Amniotic stem cell (primary cell): ENCODE results near the gene MSH5.

Experiments used
- DNase-seq: peaks from one replicate; lab custom pipeline; 2025; lab: John Stamatoyannopoulos, UW

The MSH5 gene

DNA sequence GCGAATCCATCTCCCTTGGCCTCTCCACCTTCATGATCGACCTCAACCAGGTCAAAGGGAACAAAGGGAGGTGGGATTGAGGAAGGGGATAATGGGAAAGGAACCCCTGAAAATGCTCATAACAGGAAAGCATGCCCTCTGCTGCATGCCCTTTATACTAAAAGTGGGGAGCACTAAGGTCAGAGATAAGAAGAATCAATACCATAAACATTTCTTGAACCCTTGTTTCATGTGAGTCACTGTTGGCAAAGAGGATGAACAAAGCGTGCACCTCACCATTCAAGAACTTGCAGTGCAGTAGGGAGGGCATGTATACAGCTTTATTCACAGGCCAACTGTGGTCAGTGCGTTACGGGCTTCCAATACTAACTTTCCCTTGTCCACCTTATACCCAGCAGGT, 21.0 kb downstream of the MSH5 start:
- no peak for DNase-seq

DNA sequence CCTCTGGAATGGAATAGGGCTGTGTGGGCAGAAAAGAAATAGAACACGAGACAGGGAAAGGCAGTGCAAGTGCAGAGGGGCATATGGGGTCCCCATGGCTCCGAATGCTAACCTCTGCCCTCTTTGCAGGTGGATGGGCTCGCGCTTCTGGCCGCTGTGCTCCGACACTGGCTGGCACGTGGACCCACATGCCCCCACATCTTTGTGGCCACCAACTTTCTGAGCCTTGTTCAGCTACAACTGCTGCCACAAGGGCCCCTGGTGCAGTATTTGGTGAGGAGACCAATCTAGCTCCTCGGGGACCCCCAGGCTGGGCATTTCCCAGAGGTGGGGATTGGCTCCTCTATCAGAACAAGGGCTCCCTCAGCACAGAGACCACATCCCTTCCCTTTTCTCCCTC, 21.5 kb downstream of the MSH5 start:
- no peak for DNase-seq

DNA sequence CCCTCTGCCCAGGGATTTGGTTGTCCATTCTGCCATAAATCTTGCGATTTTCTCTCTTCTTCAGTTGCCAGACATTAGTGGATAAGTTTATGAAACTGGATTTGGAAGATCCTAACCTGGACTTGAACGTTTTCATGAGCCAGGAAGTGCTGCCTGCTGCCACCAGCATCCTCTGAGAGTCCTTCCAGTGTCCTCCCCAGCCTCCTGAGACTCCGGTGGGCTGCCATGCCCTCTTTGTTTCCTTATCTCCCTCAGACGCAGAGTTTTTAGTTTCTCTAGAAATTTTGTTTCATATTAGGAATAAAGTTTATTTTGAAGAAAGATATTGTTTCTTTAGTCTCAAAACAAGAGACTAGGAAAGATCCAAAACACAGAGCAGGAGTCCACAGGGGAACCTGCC, 22.6 kb downstream of the MSH5 start, which contains the start of gene SAPCD1:
Gene SAPCD1 (plus strand): TSS at position 301 of the 400 bp plus-strand sequence. CDS start 399 bp downstream, outside the sequence.
- no peak for DNase-seq

DNA sequence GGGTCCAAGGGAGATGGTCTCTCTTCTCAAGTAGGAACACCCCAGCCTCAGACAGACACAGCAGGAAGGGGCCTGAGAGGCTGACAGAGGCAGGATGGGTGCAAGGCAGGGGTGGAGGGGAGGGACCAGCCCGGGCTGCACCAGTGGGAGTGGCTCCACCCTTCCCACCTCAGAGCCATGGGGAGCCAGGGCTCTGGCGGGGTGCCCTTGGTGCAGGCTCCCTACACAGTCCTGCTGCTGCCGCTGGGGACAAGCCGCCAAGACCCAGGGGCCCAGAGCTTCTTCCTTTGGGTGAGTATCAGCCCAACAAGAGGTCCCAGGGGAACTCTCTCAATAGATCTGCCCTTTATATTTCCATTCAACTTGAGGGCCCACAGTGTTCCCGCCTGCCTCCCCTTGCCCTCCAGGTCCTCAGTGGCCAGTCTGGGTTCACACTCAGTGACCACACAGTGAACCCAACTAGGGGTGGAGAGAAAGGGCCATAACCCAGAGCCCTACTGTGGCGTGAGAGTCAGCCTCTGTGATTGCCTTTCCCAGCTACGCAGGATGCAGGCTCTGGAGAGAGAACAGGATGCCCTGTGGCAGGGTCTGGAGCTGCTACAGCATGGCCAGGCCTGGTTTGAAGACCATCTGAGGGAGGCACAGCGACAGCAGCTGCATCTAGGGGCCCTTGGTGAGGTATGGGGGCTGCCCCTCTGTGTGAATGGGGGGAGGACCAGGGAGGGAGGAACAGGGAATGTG, 23.2 kb downstream of the MSH5 start:
- no peak for DNase-seq

DNA sequence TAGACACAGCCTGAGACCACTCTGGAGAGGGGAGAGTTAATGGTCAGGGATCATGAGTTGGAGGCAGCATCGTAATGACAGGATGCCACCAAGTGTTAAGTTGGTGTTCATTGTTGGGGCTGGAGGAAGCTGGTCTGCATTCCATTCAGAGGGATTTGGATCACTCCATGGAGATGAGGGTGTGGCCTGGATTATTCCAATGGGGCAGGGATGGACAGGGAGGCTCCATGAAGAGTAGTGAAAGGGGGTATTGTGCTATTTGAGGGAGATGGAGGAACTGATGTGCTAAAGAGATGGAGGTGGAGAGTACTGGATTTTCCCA, 23.8 kb downstream of the MSH5 start:
- no peak for DNase-seq

DNA sequence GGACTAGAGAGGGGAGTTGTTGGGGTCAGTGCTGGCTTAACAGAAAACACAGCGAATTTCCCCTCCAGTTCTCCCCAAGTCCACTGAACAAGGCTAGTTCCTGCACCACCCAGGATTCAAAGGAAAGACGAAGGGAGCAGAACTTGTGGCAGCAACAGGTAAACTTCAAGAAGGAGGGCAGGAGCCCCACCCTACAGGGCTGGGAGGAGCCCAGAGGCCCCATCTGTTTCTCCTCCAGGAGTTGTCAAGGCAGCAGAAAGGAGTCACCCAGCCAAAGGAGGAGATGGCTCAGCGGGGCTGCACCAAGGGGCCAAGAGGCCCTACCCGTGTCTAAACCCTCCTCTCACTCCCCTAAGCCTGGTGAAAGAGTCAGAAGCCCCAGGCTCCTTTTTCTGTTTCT, 24.4 kb downstream of the MSH5 start:
- DNase-seq: no peak

DNA sequence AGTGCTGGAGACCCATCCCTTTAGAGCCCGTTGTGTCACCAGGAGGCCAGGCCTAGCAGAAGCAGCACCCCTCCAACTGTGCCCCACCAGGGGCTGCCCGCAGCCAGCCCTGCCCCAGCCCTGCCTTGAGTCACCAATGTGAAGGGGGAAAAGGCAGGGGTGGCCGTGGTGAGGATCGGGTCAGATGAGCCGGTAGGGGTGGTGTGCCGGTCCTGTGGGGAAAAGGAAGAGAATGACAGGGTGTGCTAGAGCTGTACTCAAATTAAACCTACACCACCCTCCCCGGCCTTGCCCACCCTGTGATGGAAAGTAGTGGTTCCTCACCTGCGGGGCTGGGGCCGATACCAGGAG, 25.7 kb downstream of the MSH5 start:
- DNase-seq: no peak

DNA sequence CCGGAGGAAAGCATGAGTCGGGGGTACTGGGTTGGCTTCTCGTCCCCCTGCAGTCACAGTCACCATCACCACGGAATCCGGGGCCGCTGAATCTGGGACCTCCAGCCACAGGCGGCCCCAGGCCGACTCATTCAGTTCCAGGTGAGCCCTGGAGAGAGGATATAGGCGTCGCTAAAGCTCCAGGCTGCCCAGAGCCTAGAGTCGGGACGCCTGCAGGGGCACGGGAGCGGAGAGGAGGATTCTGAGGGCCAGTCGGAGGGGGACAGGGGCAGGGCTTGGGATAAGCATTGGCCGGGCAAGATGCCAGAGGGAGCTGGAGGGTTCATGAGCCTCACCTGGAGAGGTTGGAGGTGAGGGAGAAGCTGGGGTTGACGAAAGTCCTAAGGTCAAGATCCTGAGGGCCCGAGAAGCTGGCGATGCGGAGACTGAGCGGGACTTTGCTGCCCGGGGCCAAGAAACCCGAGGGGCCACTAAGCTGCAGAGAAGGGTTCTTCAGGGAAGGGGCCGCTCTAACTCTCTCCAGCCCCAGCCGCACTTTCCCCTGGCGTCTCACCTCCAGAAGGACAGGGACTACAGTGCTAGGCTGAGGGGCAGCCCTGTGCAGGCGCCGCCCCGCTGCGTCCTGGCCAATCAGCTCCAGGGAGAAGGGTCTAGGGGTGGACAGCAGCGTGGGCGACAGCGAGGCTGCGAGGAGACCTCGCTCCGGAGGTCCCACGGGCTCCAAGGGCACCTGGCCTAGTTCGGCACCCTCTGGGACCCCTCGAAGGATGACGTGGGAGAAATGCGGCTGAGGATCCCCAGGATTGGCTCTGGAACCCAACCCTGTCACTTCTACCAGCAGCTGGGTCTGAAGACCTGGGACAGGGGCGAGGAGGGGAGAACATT, 26.3 kb downstream of the MSH5 start:
- no peak for DNase-seq

DNA sequence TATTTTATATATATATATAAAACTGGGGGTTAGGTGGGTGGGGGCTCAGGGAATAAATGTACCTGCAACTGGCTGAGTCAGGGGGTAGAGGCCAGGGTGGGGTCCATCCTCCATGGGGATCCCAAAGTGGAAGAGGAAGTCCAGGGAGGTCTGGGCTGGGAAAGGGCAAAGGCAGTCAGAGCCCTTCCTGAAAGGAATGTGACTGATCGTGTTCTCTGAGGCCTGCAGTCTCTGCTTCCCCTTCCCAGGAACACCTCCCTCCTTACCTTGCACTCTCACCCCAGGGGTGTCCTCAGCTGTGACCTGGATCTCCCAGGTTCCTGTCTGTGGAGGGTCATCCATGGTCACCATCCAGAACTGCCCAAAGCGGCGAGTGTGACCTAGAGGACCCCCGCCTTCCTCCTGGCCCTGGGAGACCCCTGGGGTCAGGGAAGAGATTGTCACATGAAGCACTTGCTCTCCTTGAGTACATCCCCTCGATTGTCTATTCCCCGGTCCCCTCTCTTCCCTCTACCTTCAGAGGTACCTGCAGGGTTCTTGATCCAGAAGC, 27.4 kb downstream of the MSH5 start:
- no peak for DNase-seq

DNA sequence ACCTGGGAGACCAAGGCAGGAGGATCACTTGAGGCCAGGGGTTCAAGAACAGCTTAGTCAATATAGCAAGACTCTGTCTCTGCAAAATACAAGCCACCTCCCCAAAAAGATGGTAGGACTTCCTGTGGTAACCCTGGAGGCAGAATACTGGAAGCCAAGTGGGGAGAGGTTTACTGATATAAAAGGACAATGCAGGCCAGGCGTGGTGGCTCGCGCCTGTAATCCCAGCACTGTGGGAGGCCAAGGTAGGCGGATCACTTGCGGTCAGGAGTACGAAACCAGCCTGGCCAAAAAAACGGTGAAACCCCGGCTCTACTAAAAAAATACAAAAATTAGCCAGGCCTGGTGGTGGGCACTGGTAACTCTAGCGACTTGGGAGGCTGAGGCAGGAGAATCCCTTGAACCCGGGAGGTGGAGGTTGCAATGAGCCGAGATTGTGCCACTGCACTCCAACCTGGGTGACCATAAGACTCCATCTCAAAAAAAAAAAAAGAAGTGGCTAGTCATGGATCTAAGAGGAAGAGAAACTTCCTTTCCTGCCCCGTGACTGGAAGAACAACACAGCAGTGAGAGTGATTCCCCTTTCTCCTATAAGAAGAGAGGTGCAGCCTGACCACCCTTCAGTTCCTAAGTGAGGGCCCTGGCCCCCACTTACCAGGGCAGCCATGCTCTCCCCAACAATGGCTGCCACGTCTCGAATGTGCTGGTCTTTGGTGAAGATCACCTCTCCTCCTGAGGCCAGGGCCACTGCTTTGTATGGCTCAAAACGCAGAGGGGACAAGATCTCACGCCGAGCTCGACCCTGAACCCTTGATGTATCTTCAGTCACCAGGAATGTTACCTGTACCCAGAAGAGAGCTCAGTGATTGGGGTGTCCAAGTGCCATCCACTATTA, 28.8 kb downstream of the MSH5 start:
- DNase-seq: no peak

DNA sequence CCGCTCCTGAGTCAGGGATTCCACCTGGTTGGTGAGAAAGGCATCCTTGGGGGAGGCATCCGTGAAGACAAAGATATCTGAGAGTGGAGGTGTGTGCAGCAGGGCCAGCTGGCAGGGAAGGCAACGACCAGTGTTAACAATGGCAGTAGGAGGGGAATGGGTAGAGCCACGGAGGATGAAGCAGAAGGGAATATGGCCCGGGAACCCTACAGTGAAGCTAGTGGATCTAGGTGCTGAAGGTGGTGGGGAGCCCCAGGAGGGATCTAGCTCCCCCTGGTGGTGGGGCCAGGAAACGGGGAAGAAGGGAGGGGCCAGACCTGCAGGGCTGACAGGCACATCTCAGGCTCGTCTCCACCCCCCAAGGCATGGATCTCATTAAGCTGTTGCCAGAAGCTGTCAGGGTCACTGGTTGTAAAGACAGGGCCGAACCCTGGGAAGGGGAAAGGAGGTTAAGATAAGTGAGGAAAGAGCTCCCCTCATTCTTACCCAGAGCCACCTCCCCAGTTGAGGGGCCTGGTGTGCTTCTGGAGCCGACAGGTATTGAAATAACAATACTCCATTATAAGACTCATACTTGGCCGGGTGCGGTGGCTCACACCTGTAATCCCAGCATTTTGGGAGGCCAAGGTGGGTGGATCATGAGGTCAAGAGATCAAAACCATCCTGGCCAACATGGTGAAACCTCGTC, 30.0 kb downstream of the MSH5 start:
- no peak for DNase-seq

DNA sequence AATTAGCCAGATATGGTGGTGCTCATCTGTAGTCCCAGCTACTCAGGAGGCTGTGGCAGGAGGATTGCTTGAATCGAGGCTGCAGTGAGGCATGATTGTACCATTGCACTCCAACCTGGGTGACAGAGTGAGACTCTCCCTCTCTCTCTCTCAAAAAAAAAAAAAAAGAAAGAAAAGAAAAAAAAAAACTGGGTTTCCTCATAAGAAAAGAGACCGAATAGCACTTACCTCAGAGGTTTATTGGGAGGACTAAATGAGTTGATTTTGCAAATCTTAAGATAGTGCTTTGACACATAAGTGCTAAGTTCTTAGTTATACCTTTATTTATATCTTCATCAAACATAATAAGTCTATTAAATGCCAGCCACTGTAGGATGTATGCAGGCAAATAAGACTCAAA, 31.1 kb downstream of the MSH5 start:
- no peak for DNase-seq

DNA sequence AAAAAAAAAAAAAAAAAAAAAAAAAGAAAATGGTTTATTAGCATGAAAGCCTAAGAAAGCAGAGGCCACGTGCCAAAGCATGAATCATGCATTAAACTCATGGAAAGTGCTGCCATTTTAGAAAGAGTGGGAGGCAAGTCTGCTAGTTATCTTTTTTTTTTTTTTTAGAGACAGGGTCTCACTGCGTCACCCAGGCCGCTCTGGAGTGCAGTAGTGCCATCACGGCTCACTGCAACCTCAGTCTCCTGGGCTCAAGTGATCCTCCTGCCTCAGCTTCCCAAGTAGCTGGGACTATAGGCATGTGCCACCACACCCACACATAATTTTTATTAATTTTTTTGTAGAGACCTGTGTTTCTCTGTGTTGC, 32.2 kb downstream of the MSH5 start:
- DNase-seq: no peak

DNA sequence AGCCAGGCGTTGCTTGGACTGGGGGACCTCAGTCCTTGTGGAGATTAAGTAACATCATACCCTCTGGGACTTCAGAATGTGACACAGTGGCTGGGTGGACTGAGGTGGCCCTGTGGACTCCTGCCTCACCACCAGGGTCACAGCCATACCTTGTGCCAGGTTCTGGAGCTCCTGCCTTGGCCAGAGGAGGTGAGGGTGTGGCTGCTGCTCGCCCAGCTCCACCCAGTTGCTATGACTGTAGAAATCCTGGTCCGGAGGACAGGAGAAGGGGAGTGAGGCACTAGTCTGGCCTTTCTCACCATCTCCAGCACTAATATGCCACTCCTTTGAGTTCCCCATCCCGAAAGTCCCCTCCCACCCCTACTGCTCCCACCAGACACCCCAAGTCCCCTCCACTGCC, 35.4 kb downstream of the MSH5 start:
- DNase-seq: no peak

DNA sequence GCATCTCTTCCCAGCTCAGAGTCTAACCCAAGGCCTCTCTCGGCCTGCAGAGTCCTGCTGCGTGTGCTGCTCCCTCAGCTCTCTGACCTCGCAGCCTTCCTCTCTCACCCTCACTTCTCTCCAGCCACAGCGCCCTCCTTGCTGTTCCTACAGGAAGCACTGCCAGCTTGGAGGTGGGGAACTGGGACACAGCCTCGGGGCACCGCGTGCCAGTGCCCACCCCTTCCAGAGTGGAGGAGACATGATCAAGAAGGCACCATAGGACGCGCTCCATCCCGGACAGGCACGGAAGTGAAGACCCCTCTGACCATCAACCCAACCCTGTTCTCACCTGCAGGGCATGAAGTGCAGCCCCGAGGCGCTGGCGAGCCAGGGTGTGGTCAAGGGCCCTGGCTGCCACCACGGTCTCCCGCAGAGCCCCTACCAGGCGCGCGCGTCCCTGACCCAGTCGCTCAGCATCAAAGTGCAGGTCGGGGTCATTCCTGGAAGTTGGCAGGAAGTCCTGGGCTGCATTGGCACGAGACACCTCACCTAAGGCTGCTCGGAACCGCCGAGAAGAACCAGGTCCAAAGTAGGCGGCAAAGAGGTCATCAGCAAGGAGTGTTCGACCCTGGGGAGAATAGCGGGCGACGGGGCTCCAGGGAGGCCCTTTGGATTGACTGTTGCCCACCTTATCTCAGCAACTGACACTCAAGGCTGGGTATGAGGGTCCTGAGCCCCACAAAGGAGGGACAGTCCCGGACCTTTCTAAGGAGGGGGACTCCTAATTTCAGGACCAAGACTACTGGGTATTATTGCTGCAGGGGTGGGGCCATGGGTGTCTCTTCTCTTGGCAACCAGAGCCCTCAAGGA, 36.1 kb downstream of the MSH5 start:
- DNase-seq: no peak

DNA sequence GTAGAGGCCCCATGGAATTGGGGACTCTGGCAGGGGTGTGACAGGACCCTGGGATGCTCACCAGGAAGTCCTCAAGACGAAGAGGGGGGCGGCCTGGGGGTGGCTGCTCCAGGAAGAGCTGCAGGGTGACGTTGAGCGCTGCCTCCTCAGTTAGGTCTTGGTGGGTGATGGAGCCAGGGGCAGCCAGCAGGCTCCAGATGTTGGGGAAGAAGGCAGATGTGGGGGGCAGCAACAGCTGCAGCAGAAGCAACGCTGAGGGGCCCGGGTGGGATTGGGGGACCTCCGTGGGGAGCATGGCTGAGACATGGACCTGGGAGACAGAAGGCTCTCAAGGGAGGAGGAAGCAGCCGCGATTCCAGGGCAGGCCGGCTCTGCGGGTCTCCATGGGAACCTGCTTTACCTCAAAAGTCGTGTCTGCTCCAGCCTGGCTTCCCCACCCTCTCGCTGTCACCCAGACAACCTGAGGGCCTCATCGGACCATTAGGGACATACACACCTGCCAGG, 36.7 kb downstream of the MSH5 start:
- DNase-seq: no peak

DNA sequence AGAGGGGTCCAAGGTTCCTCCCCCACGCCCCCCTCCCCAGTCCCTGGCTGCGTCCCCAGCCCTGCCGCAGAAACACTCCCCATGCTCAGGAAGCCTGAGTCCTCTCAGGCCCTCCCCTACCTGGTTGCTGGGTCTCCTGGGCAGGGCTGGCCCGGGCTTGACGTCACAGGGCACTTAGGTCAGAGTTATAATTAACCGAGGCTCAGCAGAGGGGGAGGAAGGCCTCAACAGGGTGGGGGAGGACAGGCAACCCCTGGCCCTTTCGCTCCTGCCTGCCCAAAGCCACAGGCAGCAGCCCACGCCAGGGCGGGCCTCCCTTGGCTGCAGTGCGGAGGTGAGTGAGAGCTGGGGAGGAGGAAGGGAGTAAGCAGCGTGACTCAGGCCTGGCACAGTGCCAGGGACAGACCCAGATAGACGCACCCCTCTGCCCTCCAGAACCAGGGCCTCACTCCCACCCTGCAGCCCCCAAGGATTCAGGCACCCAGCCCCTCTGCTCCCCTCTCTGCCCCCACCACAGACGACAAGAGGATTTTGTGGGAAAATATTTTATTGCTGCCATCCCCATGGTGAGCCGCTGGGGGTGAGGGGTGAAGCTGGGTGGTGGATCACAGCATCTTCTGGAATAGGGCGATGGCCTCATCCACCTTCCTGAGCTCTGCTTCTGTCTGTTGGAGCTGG, 37.3 kb downstream of the MSH5 start, which contains the start of gene VWA7:
Gene VWA7 (minus strand): TSS at position 340 of the 678 bp plus-strand sequence. CDS start 549 bp downstream, outside the sequence.
- DNase-seq: no peak

DNA sequence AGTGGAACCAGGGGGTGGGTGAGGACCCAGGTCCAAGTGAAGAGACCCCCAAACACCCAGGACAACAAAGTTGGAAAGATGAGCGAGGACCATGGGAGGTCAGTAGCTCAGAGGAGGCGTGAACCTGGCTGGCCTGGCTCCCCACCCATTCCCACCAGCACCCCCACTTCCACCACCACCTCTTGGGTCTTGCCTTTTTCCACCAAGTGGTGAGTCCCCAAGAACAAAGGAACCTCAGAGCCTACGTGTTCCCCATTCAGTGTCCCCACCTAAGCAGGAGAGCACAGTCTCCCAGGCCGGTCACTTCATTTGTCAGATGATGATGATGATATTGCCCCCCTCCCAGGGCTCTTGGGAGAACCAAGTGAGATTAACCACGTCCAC, 37.9 kb downstream of the MSH5 start:
- no peak for DNase-seq

DNA sequence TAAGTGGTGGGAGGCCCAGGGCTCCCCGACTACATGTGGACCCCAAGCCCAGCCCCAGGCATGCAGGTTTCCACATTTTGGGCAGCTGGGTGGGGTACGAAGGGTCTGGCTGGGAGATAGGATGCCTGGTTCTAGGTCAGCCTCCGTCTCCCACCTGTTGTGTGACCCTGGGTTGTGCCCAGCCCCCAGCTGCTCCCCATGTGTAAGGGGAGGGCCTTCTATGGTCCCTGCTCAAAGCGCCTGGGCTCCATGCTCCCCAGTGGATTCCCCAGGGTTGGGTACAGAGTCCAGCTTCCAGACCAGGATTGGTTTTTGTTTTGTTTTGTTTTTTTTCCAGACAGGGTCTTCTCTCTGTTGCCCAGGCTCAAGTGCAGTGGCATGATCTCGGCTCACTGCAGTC, 38.4 kb downstream of the MSH5 start:
- DNase-seq: no peak
